Omental fat pad (tissue), 4 donors: ENCODE measurements around the gene NDUFA5. TPM values are rescaled to one million over a fixed set of nuclear protein-coding genes. Genes with fewer than 3 reads are reported as not detected.

Source experiments
- ATAC-seq: fragments of 150-250 bp; one replicate; pipeline ENCODE4 v1.9.1; 2016; ENCODE audit warnings: mild to moderate bottlenecking, moderate library complexity; ENCODE audit not compliant: low FRiP score
- DNase-seq: peaks from one replicate; pipeline ENCODE4 v3.0.0-alpha.2; 2019; ENCODE audit warnings: low spot score
- total RNA-seq, 4 donors: library from RNA; depleted of rRNA; stranded (reverse); fragments of >200 nt; gene quantifications; one replicate each; pipeline ENCODE4 v1.1.0, GENCODE V29; 2016
- TF ChIP-seq, protein P1 (sequence below), 3 donors: fragments of 450-650 bp; IDR thresholded peaks; one replicate each; pipeline ENCODE4 v1.5.1; 2016 to 2017; ENCODE audit warnings: antibody characterized with exemption in 3 of 3, mild to moderate bottlenecking in 3 of 3, moderate library complexity in 2 of 3

The NDUFA5 gene
- total RNA-seq, 4 donors from 2014 or later = 24.6 to 42.2 (median 31.1) TPM

DNA sequence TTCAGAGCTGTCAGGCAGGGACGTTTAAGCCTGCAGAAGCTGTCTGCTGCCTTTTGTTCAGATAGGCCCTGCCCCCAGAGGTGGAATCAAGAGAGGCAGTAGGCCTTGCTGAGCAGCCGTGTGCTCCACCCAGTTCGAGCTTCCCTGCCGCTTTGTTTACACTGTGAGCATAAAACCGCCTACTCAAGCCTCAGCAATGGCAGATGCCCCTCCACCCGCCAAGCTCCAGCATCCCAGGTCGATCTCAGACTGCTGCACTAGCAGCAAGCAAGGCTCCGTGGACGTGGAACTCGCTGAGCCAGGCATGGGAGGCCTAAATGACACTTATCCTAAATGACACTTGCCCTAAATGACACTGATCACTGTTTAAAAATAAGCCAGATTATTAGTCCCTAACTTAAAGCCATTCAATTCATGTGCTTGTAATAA is 37.2 kb upstream of the NDUFA5 start:
- DNase-seq (no peak), ATAC-seq (no peak)
- TF ChIP-seq, protein P1, sequence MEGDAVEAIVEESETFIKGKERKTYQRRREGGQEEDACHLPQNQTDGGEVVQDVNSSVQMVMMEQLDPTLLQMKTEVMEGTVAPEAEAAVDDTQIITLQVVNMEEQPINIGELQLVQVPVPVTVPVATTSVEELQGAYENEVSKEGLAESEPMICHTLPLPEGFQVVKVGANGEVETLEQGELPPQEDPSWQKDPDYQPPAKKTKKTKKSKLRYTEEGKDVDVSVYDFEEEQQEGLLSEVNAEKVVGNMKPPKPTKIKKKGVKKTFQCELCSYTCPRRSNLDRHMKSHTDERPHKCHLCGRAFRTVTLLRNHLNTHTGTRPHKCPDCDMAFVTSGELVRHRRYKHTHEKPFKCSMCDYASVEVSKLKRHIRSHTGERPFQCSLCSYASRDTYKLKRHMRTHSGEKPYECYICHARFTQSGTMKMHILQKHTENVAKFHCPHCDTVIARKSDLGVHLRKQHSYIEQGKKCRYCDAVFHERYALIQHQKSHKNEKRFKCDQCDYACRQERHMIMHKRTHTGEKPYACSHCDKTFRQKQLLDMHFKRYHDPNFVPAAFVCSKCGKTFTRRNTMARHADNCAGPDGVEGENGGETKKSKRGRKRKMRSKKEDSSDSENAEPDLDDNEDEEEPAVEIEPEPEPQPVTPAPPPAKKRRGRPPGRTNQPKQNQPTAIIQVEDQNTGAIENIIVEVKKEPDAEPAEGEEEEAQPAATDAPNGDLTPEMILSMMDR (IDR thresholded peaks at IDR 0.05) = no peak

DNA sequence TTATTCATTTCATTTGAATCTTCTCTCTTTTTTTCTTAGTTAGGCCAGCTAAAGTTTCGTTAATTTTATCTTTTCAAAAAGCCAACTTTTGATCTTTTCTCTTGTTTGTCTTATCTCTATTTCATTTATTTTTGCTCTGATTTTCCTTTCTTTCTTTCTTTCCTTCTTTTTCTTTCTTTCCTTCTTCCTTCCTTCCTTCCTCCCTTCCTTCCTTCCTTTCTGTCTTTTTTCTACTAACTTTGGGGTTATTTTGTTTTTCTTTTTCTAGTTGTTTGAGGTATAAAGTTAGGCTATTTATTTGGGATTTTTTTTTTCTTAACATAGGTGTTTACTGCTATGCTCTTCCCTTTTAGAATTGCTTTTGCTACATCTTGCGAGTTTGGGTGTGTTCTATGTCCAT is 30.8 kb upstream of the NDUFA5 start:
- TF ChIP-seq, protein P1 (IDR thresholded peaks at IDR 0.05) = no peak
- DNase-seq = no peak
- no peak for ATAC-seq

DNA sequence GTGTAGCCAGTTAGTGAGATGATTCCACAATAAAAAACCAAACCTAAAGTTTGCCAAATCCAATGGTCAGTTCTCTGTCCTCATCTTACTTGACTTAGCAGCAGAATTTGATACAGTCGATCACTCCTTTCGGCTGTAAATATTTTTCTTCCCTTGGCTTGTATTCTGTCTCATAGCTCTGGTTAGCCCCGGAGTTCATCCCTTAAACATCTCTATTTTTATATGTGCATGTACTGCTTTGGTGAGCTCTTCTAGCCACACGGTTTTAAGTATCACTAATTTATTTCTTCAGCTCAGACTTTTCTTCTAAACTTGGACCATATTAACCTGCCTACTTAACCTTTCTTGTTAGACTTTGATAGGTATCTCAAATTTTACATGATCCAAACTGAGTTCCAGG is 26.2 kb upstream of the NDUFA5 start:
- DNase-seq = no peak
- no peak for ATAC-seq
- TF ChIP-seq, protein P1 (IDR thresholded peaks at IDR 0.05) = no peak

DNA sequence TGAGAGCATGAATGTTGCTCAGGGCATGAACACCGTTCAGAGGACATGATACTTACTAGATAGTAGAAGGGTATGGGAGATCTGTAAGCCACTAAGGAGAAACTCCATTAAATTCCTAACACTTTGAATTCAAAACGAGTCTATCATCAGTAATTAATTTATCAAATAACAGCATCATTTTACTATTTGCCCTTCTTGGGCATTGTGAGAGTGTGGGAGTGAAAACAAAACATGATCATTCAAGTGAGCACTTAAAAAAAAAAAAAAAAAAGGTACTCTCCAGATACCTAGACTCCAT is 23.5 kb upstream of the NDUFA5 start:
- DNase-seq = no peak
- no peak for ATAC-seq
- TF ChIP-seq, protein P1 (IDR thresholded peaks at IDR 0.05) = no peak

DNA sequence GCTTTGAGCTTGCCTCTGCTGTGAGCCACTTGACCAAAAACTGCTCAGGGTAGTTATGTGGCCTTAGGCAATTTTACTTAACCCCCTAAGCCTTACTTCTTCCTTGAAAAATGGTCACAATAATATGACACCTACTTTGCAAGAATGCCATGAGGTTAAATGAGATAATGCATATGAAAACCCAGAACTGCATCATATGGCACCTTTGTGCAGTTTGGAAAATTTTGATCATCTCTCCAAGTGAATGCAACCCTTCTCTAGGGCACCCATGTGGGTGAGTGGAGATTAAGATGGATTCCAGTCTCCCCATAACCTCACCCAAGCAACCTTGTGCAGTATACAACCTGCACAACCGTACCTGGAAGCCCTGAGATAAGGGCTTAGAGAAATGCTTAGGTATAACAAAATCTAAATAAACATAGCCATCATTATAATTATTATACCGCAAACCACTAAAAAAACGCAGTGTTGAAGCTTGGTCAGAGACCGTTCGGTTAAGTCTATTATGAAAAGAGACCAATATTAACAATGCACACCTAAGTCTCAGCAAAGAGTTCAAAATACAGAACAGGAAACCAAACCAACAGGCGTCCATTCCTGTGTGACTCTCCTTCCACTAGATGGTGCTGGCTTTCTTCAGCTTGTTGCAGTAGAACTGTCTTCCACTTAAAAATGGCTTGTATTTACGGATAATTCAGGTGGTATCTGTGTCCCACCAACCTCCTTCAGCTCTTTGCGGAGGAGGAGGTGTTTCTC is 23.0 kb upstream of the NDUFA5 start:
- TF ChIP-seq, protein P1 (IDR thresholded peaks at IDR 0.05) = no peak
- ATAC-seq = peak; percentile 48
- no peak for DNase-seq

DNA sequence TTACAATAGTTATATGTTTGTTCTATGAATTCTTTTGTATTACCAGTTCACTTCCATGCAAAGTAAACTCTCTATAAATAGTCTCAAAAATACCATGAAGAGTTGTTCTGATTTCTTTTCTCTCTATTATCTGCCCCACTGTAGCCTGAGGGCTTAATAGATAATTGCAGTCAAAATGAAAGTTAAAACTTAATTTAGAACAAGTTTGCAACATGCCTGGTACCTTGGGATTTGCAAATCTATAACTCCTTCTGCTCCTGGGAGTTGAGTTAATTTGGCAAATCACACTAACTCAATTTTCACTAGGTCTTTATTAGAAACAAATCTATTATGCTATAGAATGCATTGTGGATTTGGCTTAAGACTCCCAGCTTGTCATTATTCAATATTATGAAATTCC is 21.8 kb upstream of the NDUFA5 start:
- ATAC-seq = no peak
- TF ChIP-seq, protein P1 (IDR thresholded peaks at IDR 0.05) = no peak
- DNase-seq = no peak

DNA sequence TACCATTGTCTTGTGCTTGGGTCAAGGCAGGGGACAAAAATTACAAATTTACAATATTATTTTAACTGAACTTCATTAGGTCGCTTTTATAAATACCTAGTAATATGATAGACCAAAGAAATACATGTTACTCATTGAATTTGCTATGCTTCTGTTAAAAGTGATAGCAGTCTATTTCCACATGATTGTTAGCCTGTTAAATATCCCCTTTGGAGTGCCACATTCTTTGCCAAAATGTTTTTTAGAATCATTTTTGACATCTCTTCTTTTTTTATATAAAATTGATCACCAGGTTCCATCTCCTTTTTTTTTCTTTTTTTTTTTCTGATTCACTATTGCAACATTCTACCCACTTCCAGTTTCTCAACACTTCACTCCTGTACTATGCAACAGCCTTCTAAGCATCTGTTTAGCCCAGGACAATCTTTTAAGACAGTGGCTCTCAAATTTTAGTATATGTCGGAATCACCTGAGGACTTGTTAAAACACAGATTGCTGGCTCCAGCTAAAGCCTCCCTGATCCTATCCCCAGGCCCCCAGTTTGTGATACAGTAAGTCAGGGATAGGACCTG is 16.4 kb upstream of the NDUFA5 start:
- DNase-seq (no peak), ATAC-seq (no peak)
- TF ChIP-seq, protein P1 (IDR thresholded peaks at IDR 0.05) = no peak
